ENCODE data around the gene TBC1D17. TPM values are rescaled to one million over a fixed set of nuclear protein-coding genes. Genes with fewer than 3 reads are reported as not detected.
A peak's percentile ranks its signal among the peaks of the same experiment; 100 is the strongest.
"Not testable (repeated sequence)": the region's sequence is repeated elsewhere in the genome, so short reads cannot be mapped to it uniquely, and the experiment has no call there.

TBC1D17 gene
- total RNA-seq, 1 experiment from 2014 or later, result 12.6 TPM

DNA sequence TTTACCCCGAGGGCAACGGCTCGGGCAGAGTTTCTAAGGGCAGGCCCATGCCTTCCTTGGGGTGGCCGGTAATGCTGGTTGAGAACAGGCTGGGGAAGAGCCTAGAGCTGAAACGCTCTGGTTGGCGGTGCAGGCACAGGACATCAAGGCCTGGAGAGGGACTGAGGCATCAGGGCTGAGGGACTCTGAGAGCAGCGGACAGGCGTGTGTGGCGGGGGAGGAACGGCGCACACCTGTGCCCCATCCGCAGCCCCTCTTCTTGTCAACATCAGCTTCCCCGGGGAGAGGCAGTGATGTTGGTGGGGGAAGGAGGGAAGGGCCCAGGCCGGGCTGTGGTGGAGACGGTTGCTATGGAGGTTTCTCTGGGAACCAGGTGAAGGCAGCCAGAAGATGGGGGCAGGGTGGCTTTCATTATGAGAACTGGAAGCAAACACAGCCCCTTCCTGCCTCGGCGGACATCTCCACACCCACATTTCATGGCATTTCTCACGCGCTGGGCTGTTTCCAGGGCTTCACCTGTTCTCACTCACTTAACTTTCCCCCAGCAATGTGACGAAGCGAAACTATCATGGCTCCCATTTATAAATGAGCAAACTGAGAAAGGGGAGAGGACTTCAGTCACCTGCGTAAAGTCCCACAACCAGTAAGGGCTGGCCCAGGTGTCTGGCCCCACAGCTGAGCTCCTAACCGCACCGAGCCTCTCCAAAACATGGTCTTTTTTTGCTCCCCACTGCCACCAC, 43.3 kb downstream of the TBC1D17 start:
- peaks cover 27% of the 10 kb centered on the region for H3K36me3 ChIP-seq (replicated peaks; ENCODE audit: control insufficient read depth, insufficient read depth, low read length)
- H3K27me3 ChIP-seq (ENCODE audit: control insufficient read depth, insufficient read depth, low read length), result no peaks in the 10 kb centered on the region
- H3K4me3 ChIP-seq (ENCODE audit: insufficient read depth, low read depth, low read length), result no peak overlapping the region
- DNase-seq, result peak; percentile 68

DNA sequence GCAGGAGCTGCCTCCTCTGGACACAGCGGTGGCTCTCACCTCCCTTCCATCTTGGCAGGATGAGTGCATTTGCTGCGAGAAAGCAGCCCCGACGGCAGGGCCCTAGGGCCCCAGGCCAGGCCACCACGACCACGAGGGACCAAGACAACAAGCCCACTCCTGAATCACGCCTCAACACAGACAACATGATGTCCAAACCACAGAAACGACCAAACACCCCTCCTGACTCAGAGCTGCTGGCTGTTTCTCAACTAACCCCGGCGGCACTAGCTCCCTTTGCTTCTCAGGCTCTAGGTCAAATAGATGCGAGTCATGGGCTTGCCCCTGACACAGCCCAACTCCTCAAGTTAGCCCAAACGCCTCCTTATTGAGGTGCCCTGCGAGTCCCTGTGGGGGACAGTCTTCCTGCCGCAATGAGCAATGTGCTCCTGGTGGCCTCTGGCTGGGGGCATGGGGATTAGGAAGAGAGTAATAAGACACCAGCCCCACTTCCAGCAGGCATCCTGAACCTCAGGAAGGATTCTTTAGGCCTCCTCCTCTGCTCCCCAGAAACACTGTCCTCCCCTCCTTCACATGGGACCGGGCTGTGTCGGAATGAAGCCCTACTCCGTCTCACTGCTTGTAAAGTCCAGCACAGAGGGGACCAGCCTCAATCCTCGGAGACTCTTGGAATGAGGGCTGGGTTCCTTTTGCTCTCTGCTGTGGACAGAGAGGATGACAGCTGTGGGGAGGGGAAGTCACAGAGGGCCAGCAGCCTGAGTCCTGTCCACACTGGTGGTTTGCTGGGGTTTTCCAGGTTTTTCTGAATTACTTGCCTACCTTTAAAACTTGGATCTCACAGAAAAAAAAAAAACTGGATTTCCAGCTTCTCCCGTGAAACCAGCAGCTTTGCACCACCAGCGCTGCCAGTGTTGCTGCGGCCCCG, 44.6 kb downstream of the TBC1D17 start:
- H3K36me3 ChIP-seq (replicated peaks; ENCODE audit: control insufficient read depth, insufficient read depth, low read length), result peaks cover 30% of the 10 kb centered on the region
- DNase-seq, result peak; percentile 61
- H3K4me3 ChIP-seq (ENCODE audit: insufficient read depth, low read depth, low read length), result no peak overlapping the region
- H3K27me3 ChIP-seq (ENCODE audit: control insufficient read depth, insufficient read depth, low read length), result no peaks in the 10 kb centered on the region

DNA sequence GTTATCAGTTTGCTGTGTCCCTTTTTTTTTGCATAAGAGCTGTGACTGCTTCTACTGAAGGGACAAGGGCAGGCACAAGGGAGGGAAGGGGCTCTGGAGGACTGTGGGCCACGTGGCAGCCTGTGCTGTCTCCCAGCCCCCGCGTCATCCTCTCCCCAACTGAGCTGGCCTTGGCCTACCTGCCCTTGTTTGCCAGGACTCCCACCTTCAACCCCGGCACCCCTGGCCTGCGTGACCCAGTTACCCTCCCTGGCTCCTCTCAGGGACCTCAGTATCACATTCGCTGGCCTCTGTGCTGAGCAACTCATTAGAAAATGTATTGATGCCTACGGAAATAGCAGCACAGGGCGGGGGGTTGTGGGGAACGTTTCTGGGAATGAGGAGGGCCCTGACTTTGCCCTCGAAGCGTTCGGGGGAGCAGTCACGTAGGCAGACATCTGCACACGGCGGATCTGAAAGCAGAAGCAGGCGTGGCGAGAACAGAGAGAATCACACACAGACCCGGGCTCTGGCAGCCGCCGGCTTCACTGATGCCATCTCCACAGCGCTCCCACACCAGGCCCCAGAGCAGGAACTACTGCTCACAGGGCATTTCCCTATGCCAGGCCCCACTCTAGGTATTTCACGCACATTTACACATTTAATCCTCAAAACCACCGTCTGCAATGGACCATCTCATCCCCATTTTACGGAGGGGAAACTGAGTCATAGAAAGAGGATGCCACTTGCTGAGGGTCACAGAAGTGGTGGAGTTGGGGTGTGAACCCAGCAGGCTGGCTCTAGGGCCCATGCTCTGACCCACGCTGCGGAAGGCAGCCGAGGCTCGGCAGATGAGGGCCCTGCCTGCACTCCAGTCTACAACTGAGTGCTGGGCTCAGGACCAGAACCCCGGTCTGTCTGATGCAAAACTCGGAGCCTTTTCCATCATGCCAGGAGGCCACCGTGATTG, 45.8 kb downstream of the TBC1D17 start:
- DNase-seq, result peak; percentile 37
- H3K27me3 ChIP-seq (ENCODE audit: control insufficient read depth, insufficient read depth, low read length), result no peaks in the 10 kb centered on the region
- H3K36me3 ChIP-seq (replicated peaks; ENCODE audit: control insufficient read depth, insufficient read depth, low read length), result peaks cover 34% of the 10 kb centered on the region
- no peak overlapping the region for H3K4me3 ChIP-seq (ENCODE audit: insufficient read depth, low read depth, low read length)

DNA sequence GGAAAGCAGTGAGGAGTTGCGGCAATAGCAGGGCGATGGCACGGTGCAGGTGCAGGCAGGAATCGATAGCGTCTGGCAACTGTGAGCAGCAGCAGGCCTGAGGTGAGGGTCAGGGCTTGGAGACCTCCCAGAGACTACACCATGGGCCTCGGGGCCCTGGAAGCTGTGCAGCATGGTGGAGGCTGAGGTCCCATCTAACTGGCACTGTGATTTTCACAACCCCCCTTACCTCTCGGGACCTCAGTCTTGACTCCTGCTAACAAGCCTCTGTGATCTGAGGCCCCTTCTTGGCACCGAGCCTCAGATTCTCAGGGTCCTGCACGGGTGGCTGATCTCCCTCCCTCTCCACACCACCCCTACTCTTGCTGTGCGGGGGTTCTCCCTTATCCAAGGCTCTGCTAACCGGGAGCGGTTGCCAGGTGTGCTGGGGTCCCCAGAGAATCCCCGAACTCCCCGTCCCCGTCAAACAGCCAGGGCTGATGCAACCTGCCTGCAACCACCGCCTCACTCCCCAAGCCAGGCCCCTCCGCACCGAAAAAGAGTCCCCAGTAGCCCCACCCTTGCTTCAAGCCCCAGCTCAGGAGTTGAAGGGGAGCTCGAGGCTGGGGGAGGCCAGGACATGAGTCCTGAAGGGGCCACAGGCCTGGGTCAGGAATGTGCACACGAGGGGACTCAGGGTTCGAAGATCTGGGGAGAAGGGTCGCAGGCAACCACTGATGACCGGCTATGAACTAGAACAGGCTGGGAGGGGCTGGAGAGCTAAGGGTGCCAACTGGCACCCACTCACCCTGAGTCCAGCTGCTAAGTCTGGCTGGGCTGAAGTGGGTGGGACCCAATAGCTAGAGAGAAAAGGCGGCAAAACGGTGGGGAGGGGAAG, 46.7 kb downstream of the TBC1D17 start:
- H3K4me3 ChIP-seq (ENCODE audit: insufficient read depth, low read depth, low read length), result no peak overlapping the region
- H3K27me3 ChIP-seq (ENCODE audit: control insufficient read depth, insufficient read depth, low read length), result no peaks in the 10 kb centered on the region
- peak; percentile 44 for DNase-seq
- peaks cover 32% of the 10 kb centered on the region for H3K36me3 ChIP-seq (replicated peaks; ENCODE audit: control insufficient read depth, insufficient read depth, low read length)

DNA sequence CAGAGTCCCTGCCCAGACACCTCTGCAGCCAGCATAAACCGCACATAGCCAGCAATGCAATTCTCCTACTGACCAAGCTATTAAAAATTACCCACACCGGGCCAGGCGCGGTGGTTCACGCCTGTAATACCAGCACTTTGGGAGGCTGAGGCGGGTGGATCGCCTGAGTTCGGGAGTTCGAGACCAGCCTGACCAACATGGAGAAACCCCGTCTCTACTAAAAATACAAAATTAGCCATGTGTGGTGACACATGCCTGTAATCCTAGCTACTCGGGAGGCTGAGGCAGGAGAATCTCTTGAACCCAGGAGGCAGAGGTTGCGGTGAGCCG, 47.3 kb downstream of the TBC1D17 start:
- H3K27me3 ChIP-seq (ENCODE audit: control insufficient read depth, insufficient read depth, low read length); H3K4me3 ChIP-seq (ENCODE audit: insufficient read depth, low read depth, low read length); DNase-seq: not testable (repeated sequence)
- H3K36me3 ChIP-seq (replicated peaks; ENCODE audit: control insufficient read depth, insufficient read depth, low read length), result peaks cover 32% of the 10 kb centered on the region

DNA sequence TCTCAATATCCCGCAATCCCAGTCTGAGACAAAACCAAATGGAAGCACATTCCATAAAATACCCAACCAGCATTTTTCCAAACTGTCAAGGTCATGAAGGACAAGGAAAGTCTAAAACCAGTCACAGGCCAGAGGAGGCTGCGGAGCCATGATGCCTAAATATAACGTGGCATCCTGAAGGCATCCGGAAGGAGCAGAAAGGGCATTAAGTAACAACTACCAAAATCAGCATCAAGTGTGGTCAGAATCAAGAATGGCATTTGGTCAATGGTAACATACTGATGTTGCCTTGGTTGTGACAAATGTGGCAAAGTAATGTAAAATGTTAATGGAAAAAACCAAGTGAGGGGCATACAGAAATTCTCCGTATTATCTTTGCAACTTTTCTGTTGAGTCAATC, 48.0 kb downstream of the TBC1D17 start:
- H3K4me3 ChIP-seq (ENCODE audit: insufficient read depth, low read depth, low read length), result no peak overlapping the region
- no peaks in the 10 kb centered on the region for H3K27me3 ChIP-seq (ENCODE audit: control insufficient read depth, insufficient read depth, low read length)
- no peak for DNase-seq
- peaks cover 32% of the 10 kb centered on the region for H3K36me3 ChIP-seq (replicated peaks; ENCODE audit: control insufficient read depth, insufficient read depth, low read length)

DNA sequence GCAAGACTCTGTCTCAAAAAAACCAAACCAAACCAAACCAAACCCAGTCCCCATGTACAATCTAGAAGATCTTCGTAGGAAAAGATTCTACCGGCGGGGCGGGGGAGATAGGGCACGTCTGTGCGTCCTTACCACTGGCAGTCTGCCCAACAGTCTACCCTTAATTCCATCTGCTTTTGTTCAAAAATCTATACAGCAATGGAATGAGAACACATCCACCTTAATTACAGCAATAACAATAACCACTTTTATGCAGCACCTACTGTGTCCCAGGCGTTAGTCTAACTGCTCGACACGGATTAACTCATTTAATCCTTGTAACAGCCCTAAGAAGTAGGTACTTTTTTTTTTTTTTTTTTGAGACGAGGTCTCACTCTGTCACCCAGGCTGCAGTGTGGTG, 49.0 kb downstream of the TBC1D17 start:
- no peak for DNase-seq

DNA sequence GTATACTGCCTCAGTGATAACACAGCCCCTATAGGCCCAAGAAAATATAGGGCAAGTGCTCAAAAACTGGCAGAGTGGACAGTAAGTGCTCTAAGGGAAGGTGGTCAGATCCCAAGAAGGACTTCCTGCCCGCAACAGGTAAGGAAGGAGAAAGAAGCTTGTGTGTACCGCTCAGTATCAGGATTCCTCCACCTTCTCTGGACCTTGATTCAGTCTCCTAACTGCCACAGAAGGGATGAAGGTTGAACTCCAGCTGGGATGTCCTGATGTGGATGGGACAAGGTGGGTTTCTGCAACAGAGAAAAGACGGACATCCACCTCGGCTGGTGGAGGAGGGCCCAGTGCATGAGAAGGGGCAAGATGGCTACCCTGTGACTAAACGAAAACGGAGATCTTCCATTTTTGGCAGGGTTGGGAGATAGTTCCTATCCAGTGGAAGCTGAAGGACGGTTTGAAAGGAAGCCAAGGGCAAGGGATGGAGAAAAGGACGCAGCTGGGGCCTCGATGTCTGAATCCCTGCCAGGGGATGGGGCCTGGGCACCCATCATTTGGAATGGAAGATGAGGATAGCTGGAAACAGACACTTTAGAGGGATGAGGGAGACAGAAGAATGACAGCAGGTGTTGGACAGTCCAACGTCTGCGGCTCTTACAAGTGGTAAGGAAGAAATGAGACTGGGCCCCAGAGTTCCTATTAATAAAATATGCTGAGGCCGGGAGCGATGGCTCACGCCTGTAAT, 50.2 kb downstream of the TBC1D17 start:
- no peak overlapping the region for H3K4me3 ChIP-seq (ENCODE audit: insufficient read depth, low read depth, low read length)
- peaks cover 29% of the 10 kb centered on the region for H3K36me3 ChIP-seq (replicated peaks; ENCODE audit: control insufficient read depth, insufficient read depth, low read length)
- DNase-seq, result no peak
- H3K27me3 ChIP-seq (ENCODE audit: control insufficient read depth, insufficient read depth, low read length), result no peaks in the 10 kb centered on the region

More for the DNA sequence above, 49.0 kb downstream of the TBC1D17 start:
- no peaks in the 10 kb centered on the region for H3K27me3 ChIP-seq (ENCODE audit: control insufficient read depth, insufficient read depth, low read length)
- no peak overlapping the region for H3K4me3 ChIP-seq (ENCODE audit: insufficient read depth, low read depth, low read length)
- H3K36me3 ChIP-seq (replicated peaks; ENCODE audit: control insufficient read depth, insufficient read depth, low read length), result peaks cover 32% of the 10 kb centered on the region

DNA sequence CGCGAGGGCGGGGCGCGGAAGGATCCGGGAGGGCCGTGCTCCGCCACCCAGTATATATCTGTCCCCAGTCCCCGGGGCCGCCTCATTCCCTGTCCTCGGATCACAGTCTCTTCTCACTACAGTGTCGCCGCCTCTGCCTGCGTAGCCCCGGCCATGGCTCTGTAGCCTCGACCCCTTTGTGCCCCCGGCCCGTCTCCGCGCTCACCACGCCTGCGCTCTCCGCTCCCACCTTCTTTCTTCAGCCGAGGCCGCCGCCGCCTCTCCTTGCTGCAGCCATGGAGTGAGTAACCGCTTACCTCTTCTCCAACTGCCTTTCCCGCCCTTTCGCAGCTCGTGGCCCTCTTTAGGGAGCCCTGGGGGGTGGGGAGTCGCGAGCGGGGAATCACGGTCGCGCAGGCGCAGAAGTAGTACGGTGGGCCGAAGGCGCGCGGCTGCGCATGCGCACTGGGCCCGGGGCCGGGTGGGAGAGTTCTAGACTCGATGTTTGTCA, 51.7 kb downstream of the TBC1D17 start, which contains the start of the genes ATF5 and NUP62:
Gene ATF5, plus strand, starts transcription at position 85 of the 490 bp plus-strand sequence. CDS start 1,646 bp downstream, outside the sequence.
Gene NUP62, minus strand, starts transcription at position 384 of the 490 bp plus-strand sequence. CDS start 19,697 bp downstream, outside the sequence.
- peak; percentile 99 for DNase-seq
- Histone ChIP-seq H3K27me3 (ENCODE audit: control insufficient read depth, insufficient read depth, low read length) (no peaks in the 10 kb centered on the region), H3K36me3 (replicated peaks; ENCODE audit: control insufficient read depth, insufficient read depth, low read length) (peaks cover 19% of the 10 kb centered on the region)

DNA sequence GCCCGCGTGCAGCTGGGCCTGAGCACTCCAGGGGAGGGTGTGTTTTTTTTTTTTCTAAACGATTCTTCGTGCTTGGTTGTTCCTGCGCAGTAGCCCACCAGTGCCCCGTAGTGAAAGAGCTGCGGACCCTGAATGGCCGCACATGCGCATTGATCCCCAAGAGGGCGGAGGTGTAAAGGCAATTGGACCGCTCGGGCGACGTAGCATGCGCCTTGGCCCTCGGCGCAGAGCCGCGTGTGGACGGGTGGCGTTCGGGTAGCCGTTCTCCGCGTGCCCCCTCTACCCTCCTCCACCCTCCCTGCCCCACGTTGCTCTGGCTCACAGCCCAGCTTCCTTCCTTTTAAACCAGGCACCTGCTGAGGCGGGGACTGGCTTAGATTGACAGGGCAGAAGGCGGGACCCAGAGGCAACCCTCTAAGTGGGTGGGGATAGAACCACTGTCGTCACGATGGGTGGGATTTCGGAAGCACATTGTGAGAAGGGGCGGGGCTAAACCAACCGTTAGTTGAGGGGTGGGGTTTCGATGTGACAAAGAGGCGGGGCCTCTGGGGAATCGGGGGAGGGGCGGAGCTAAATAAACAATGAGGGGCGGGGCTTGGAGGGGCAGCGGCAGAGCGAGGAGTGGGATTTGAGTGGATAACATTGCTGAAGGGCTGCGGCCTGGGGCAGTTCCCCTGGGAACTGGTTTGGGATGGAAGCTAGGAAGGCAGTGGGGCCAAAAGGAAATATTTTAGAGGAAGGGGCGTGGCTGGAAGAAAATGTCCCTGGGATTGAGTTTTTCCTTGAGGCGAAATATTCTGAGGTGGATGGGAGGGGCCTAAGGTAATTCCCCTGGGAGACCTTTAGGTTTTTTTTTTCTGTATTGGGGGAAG, 52.3 kb downstream of the TBC1D17 start:
- peak; percentile 98 for DNase-seq
- Histone ChIP-seq H3K27me3 (ENCODE audit: control insufficient read depth, insufficient read depth, low read length) (no peaks in the 10 kb centered on the region), H3K4me3 (ENCODE audit: insufficient read depth, low read depth, low read length) (peak overlapping the region; percentile 91), H3K36me3 (replicated peaks; ENCODE audit: control insufficient read depth, insufficient read depth, low read length) (peaks cover 15% of the 10 kb centered on the region)

More for the DNA sequence above, 51.7 kb downstream of the TBC1D17 start, which contains the start of the genes ATF5 and NUP62:
- H3K4me3 ChIP-seq (ENCODE audit: insufficient read depth, low read depth, low read length), result peak within 1 kb of the TSS; percentile 91

DNA sequence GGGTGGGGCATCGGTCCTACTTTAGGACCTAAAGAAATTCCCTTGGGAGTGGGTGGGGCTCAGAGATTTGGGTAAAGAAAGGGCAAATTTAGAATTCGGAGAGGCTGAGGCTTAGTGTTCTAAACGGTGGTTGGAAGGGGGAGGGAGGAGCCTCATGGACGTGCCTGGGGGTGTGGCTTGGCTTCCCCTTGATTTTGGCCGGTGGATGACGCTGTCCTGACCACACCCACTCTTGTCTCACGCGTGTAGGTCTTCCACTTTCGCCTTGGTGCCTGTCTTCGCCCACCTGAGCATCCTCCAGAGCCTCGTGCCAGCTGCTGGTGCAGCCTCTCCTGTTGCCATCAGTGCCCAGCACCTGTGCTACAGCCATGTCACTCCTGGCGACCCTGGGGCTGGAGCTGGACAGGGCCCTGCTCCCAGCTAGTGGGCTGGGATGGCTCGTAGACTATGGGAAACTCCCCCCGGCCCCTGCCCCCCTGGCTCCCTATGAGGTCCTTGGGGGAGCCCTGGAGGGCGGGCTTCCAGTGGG, 53.0 kb downstream of the TBC1D17 start:
- peak; percentile 83 for DNase-seq

More for the DNA sequence above, 53.0 kb downstream of the TBC1D17 start:
- Histone ChIP-seq H3K36me3 (replicated peaks; ENCODE audit: control insufficient read depth, insufficient read depth, low read length) (peaks cover 13% of the 10 kb centered on the region), H3K4me3 (ENCODE audit: insufficient read depth, low read depth, low read length) (peak overlapping the region; percentile 36), H3K27me3 (ENCODE audit: control insufficient read depth, insufficient read depth, low read length) (no peaks in the 10 kb centered on the region)

Measured in H7 (cell line).